Panc1 (cell line): ENCODE measurements around the gene COMMD9. TPM values are rescaled to one million over a fixed set of nuclear protein-coding genes. Genes with fewer than 3 reads are reported as not detected.

Source experiments
- ATAC-seq: fragments of 200-7000 bp; cut with Tn5 transposase; 2 replicates; pipeline ENCODE4 v1.9.1; 2020; ENCODE audit warnings: mild to moderate bottlenecking, moderate library complexity
- BruUV-seq: library from RNA; stranded (reverse); fragments of 400-500 nt; replicated peaks from 2 replicates; lab custom pipeline; 2021; lab: Mats Ljungman, UMichigan
- CTCF ChIA-PET: fragments of 300-600 bp; sonication (Branson Sonifier 250); formaldehyde crosslinking; loops from one replicate; lab custom pipeline; 2022; ENCODE audit warnings: antibody characterized with exemption; lab: Charles Lee
- POLR2A ChIA-PET: fragments of 300-600 bp; sonication (Branson Sonifier 250); formaldehyde crosslinking; loops from one replicate; lab custom pipeline; 2022; ENCODE audit warnings: antibody characterized with exemption; lab: Charles Lee
- DNase-seq: peaks from one replicate; pipeline ENCODE4 v3.0.0-alpha.2; 2010; ENCODE audit warnings: low read depth, low spot score
- H3K27ac ChIP-seq: 2 replicates; pipeline ENCODE4 v1.5.1; 2011; ENCODE audit warnings: mild to moderate bottlenecking, low read length, inconsistent platforms
- H3K27me3 ChIP-seq: fragments of 200-500 bp; sonication (Bioruptor generic); 2 replicates; pipeline ENCODE4 v1.6.0; 2014; ENCODE audit warnings: low read length, inconsistent platforms; ENCODE audit not compliant: control insufficient read depth, insufficient read depth
- H3K36me3 ChIP-seq: fragments of 200-500 bp; sonication (Bioruptor generic); 2 replicates; pipeline ENCODE4 v1.5.1; 2014; ENCODE audit warnings: inconsistent platforms, mild to moderate bottlenecking, low read length, moderate library complexity; ENCODE audit not compliant: control insufficient read depth, insufficient read depth
- H3K4me1 ChIP-seq: 2 replicates; pipeline ENCODE4 v1.5.1; 2011; ENCODE audit warnings: inconsistent platforms, mild to moderate bottlenecking, low read length, moderate library complexity; ENCODE audit not compliant: control insufficient read depth, insufficient read depth
- H3K4me3 ChIP-seq, 2 experiments: 2 replicates each; pipeline ENCODE4 v1.5.1; 2011 to 2012; ENCODE audit warnings: low read depth in 2 of 2, low read length in 2 of 2, mild to moderate bottlenecking in 2 of 2, inconsistent platforms in 1 of 2, moderate library complexity in 1 of 2
- H3K9me3 ChIP-seq: fragments of 200-500 bp; sonication (Bioruptor generic); 2 replicates; pipeline ENCODE4 v1.5.1; 2014; ENCODE audit warnings: low read depth, mild to moderate bottlenecking, inconsistent platforms, low read length, moderate library complexity; ENCODE audit not compliant: control insufficient read depth, insufficient read depth
- POLR2AphosphoS5 ChIP-seq: IDR thresholded peaks from 2 replicates; pipeline ENCODE4 v1.6.1; 2012; ENCODE audit warnings: mild to moderate bottlenecking, low read depth, low read length, moderate library complexity
- SIN3A ChIP-seq: IDR thresholded peaks from 2 replicates; pipeline ENCODE4 v1.6.1; 2012; ENCODE audit warnings: low read depth, mild to moderate bottlenecking, low read length, moderate library complexity, borderline replicate concordance; ENCODE audit not compliant: insufficient read depth
- TCF7L2 ChIP-seq: IDR thresholded peaks from 2 replicates; pipeline ENCODE4 v1.6.1; 2011; ENCODE audit warnings: mild to moderate bottlenecking, low read depth, low read length, inconsistent platforms
- in situ Hi-C: cut with HindIII; loops from 2 replicates; pipeline ENCODE4 v1.10.0; 2016; ENCODE audit warnings: low sequenced_read_pairs, low pct_unique_long_range_greater_than_20kb
- intact Hi-C: fragments of 100-400 bp; cut with micrococcal nuclease; formaldehyde crosslinking; loops from one replicate; pipeline ENCODE4 v1.10.0; 2022; ENCODE audit not compliant: unreplicated experiment
- total RNA-seq: library from RNA; stranded (reverse); gene quantifications from one replicate; pipeline ENCODE4 v1.2.1, GENCODE V29; 2021; ENCODE audit not compliant: unreplicated experiment
- TF ChIP-seq, protein P1 (sequence below), 2 experiments: IDR thresholded peaks; 2 replicates each; pipeline ENCODE4 v1.6.1; 2011 to 2012; ENCODE audit warnings: low read depth in 2 of 2, control low read depth in 1 of 2, low read length in 1 of 2, mild to moderate bottlenecking in 1 of 2, moderate library complexity in 1 of 2; ENCODE audit not compliant: insufficient read depth in 1 of 2
- TF ChIP-seq, protein P2 (sequence below): fragments of 450-650 bp; IDR thresholded peaks from 2 replicates; pipeline ENCODE4 v1.5.1; 2017; ENCODE audit warnings: mild to moderate bottlenecking

COMMD9 gene
- total RNA-seq, 1 experiment from 2014 or later: 41.8 TPM

- Histone ChIP-seq H3K36me3 (no peaks in the 10 kb centered on the region), H3K27ac (no peak overlapping the region), H3K9me3 (no peaks in the 10 kb centered on the region), H3K4me1 (no peaks in the 10 kb centered on the region), H3K27me3 (no peaks in the 10 kb centered on the region), H3K4me3 (no peak overlapping the region)
- CTCF ChIA-PET: no interaction called here
- no peak for TF ChIP-seq TCF7L2
- no peak for TF ChIP-seq POLR2AphosphoS5
- TF ChIP-seq, protein P1, sequence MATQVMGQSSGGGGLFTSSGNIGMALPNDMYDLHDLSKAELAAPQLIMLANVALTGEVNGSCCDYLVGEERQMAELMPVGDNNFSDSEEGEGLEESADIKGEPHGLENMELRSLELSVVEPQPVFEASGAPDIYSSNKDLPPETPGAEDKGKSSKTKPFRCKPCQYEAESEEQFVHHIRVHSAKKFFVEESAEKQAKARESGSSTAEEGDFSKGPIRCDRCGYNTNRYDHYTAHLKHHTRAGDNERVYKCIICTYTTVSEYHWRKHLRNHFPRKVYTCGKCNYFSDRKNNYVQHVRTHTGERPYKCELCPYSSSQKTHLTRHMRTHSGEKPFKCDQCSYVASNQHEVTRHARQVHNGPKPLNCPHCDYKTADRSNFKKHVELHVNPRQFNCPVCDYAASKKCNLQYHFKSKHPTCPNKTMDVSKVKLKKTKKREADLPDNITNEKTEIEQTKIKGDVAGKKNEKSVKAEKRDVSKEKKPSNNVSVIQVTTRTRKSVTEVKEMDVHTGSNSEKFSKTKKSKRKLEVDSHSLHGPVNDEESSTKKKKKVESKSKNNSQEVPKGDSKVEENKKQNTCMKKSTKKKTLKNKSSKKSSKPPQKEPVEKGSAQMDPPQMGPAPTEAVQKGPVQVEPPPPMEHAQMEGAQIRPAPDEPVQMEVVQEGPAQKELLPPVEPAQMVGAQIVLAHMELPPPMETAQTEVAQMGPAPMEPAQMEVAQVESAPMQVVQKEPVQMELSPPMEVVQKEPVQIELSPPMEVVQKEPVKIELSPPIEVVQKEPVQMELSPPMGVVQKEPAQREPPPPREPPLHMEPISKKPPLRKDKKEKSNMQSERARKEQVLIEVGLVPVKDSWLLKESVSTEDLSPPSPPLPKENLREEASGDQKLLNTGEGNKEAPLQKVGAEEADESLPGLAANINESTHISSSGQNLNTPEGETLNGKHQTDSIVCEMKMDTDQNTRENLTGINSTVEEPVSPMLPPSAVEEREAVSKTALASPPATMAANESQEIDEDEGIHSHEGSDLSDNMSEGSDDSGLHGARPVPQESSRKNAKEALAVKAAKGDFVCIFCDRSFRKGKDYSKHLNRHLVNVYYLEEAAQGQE (IDR thresholded peaks at IDR 0.05; ENCODE audit: insufficient read depth in 1 of 2, low read depth in 2 of 2, low read length in 1 of 2): no peak
- no peak for TF ChIP-seq SIN3A
- TF ChIP-seq, protein P2, sequence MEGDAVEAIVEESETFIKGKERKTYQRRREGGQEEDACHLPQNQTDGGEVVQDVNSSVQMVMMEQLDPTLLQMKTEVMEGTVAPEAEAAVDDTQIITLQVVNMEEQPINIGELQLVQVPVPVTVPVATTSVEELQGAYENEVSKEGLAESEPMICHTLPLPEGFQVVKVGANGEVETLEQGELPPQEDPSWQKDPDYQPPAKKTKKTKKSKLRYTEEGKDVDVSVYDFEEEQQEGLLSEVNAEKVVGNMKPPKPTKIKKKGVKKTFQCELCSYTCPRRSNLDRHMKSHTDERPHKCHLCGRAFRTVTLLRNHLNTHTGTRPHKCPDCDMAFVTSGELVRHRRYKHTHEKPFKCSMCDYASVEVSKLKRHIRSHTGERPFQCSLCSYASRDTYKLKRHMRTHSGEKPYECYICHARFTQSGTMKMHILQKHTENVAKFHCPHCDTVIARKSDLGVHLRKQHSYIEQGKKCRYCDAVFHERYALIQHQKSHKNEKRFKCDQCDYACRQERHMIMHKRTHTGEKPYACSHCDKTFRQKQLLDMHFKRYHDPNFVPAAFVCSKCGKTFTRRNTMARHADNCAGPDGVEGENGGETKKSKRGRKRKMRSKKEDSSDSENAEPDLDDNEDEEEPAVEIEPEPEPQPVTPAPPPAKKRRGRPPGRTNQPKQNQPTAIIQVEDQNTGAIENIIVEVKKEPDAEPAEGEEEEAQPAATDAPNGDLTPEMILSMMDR: no peak
- POLR2A ChIA-PET: no interaction called here
- no TSS peak for BruUV-seq
- ATAC-seq (no peak), DNase-seq (no peak)
- in situ Hi-C loops (no loop called here), intact Hi-C loops (no loop called here)
Measured at GRCh38 chr11:36281850-36282249, 7.4 kb downstream of the COMMD9 start.

- intact Hi-C loops (no loop called here), in situ Hi-C loops (no loop called here)
- no peaks in the 10 kb centered on the region for H3K27me3 ChIP-seq
- H3K4me1 ChIP-seq: no peaks in the 10 kb centered on the region
- DNase-seq (no peak), ATAC-seq (no peak)
- TF ChIP-seq SIN3A (no peak), TCF7L2 (no peak), POLR2AphosphoS5 (no peak)
- TF ChIP-seq, protein P2: no peak
- TF ChIP-seq, protein P1 (IDR thresholded peaks at IDR 0.05; ENCODE audit: insufficient read depth in 1 of 2, low read depth in 2 of 2, low read length in 1 of 2): no peak
- ChIA-PET CTCF (interaction anchor here (0.5 to 0.6 kb wide), 2 partner anchors 459 to 467 kb away, joined by 3 to 6 read pairs; no protein-coding TSS in a partner anchor), POLR2A (no interaction called here)
- no TSS peak for BruUV-seq
- no peaks in the 10 kb centered on the region for H3K36me3 ChIP-seq
- no peak overlapping the region for H3K27ac ChIP-seq
- no peak overlapping the region for H3K4me3 ChIP-seq
- H3K9me3 ChIP-seq: no peaks in the 10 kb centered on the region
Measured at GRCh38 chr11:36280531-36280930, 8.7 kb downstream of the COMMD9 start.
